Measurements from ENCODE around the gene TRPM2. TPM values are rescaled to one million over a fixed set of nuclear protein-coding genes. Genes with fewer than 3 reads are reported as not detected.

Gene TRPM2
- total RNA-seq, 1 donor from 2014 or later, result 0.43 TPM

- intact Hi-C loops (cut with DNase I), result loop anchor here (5.0 kb wide), 1 partner anchor 123 kb away; the partner anchor contains the start of gene CFAP410
These were observed 106.5 kb downstream of the TRPM2 start for GRCh38 chr21:44459712-44460440.

GRCh38 chr21:44460441-44460755 lies 107.0 kb downstream of the TRPM2 start:
- H3K9me3 ChIP-seq, result no peaks in the 10 kb centered on the region
- no peak for DNase-seq (ENCODE audit: low spot score in 2 of 2)
- TF ChIP-seq CTCF (IDR thresholded peaks at IDR 0.05), result no peak
- H3K4me1 ChIP-seq, result peaks cover 0 to 2% of the 10 kb centered on the region in 2 donors
- H3K27me3 ChIP-seq, result no peaks in the 10 kb centered on the region
- no peaks in the 10 kb centered on the region for H3K36me3 ChIP-seq
- H3K27ac ChIP-seq, result no peak overlapping the region
- no peak overlapping the region for H3K4me3 ChIP-seq
- intact Hi-C loops (cut with DNase I), result no loop called here

More at GRCh38 chr21:44459712-44460440, 106.5 kb downstream of the TRPM2 start:
- H3K27ac ChIP-seq, result no peak overlapping the region
- no peaks in the 10 kb centered on the region for H3K36me3 ChIP-seq
- no peaks in the 10 kb centered on the region for H3K27me3 ChIP-seq
- H3K4me1 ChIP-seq, result peaks cover 0 to 2% of the 10 kb centered on the region in 2 donors
- DNase-seq (ENCODE audit: low spot score in 2 of 2), result no peak
- no peak overlapping the region for H3K4me3 ChIP-seq
- H3K9me3 ChIP-seq, result no peaks in the 10 kb centered on the region
- TF ChIP-seq CTCF (IDR thresholded peaks at IDR 0.05), result no peak

GRCh38 chr21:44461005-44461404 lies 107.6 kb downstream of the TRPM2 start:
- Histone ChIP-seq H3K27me3 (no peaks in the 10 kb centered on the region), H3K4me1 (peaks cover 0 to 2% of the 10 kb centered on the region in 2 donors), H3K27ac (no peak overlapping the region), H3K9me3 (no peaks in the 10 kb centered on the region), H3K4me3 (no peak overlapping the region), H3K36me3 (no peaks in the 10 kb centered on the region)
- DNase-seq (ENCODE audit: low spot score in 2 of 2), result no peak
- intact Hi-C loops (cut with DNase I), result no loop called here
- TF ChIP-seq CTCF (IDR thresholded peaks at IDR 0.05), result no peak

- no peak for DNase-seq (ENCODE audit: low spot score in 2 of 2)
- Histone ChIP-seq H3K27ac (no peak overlapping the region), H3K36me3 (no peaks in the 10 kb centered on the region), H3K9me3 (no peaks in the 10 kb centered on the region), H3K4me3 (no peak overlapping the region), H3K27me3 (no peaks in the 10 kb centered on the region), H3K4me1 (no peaks in the 10 kb centered on the region)
- intact Hi-C loops (cut with DNase I), result no loop called here
- no peak for TF ChIP-seq CTCF (IDR thresholded peaks at IDR 0.05)
These were observed 108.1 kb downstream of the TRPM2 start for GRCh38 chr21:44461464-44462001.

- Histone ChIP-seq H3K27ac (no peak overlapping the region), H3K27me3 (no peaks in the 10 kb centered on the region), H3K36me3 (no peaks in the 10 kb centered on the region), H3K4me1 (no peaks in the 10 kb centered on the region), H3K9me3 (no peaks in the 10 kb centered on the region), H3K4me3 (no peak overlapping the region)
- DNase-seq (ENCODE audit: low spot score in 2 of 2), result no peak
- intact Hi-C loops (cut with DNase I), result no loop called here
- no peak for TF ChIP-seq CTCF (IDR thresholded peaks at IDR 0.05)
These were observed 108.8 kb downstream of the TRPM2 start for GRCh38 chr21:44462086-44462833.
